ENCODE results near the gene PMPCA. TPM values are rescaled to one million over a fixed set of nuclear protein-coding genes. Genes with fewer than 3 reads are reported as not detected.

The PMPCA gene
- total and polyA plus RNA-seq, 2 donors (not counting 3 experiments of a cell fraction or from before 2014, with no cell fraction given): 69.0 to 75.3 TPM

DNA sequence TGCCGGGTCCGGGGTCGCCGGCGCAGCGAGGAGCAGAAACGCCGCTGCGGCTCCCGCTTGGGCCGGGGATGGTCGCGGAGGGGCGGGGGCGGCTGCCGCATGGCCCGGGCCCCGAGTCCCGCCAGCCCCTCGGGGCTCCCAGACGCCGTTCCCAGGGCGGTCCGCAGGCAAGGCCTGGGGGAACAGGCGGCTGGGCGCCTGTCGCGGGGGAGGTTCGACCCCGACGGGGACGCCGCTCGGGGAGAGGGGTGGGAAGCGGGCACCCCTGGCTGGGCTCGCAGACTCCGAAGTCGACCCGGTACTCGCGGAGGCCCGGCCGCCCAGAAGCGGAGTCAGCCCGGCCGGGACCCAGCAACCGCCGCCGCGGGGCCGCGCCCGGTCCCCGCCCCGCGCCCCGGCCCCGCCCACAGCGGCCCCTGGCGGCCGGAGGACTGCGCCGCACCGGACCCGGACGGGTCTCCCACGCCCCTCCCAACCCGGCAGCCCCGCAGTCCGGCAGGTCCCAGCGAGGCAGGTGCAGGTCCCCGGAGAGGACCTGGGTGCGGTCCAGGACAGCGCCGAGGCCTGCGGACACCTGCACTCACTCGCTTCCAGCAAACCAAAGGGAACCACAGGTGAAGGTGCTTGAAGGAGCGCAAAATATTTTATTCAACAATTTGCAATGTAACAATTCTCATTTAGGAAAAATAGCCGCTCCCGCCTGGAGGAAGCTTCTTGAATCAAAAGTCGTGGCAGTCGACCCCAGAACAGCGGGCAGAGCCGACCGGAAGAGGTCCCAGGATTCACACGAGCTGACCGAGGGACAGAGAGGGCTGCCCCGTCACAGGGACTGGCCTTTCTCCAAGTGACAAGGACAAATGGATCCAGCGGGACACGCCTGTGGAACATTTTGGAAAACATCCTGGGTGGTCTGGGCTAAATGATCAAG lies 29.3 kb downstream of the PMPCA start, which contains the start of gene INPP5E:
Gene INPP5E (minus strand): TSS at position 365 of the 928 bp plus-strand sequence. CDS start 426 bp downstream, outside the sequence.
- BruUV-seq (replicated peaks): no TSS peak
- dilution Hi-C loops (cut with MboI; ENCODE audit: extremely low pct_ligation_motif_present, low sequenced_read_pairs): no loop called here
- TF ChIP-seq, protein P1, sequence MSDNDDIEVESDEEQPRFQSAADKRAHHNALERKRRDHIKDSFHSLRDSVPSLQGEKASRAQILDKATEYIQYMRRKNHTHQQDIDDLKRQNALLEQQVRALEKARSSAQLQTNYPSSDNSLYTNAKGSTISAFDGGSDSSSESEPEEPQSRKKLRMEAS (IDR thresholded peaks at IDR 0.05; ENCODE audit: insufficient read depth, insufficient read length): no peak
- TF ChIP-seq POLR2AphosphoS5 (IDR thresholded peaks at IDR 0.05; ENCODE audit: insufficient read depth, low read depth, low read length) (peak; percentile 87), POLR2A (IDR thresholded peaks at IDR 0.05; ENCODE audit: low read depth, low read length) (peak; percentile 71), JUN (IDR thresholded peaks at IDR 0.05; ENCODE audit: borderline replicate concordance, insufficient read depth, insufficient read length, low read depth) (no peak), MYC (IDR thresholded peaks at IDR 0.05; ENCODE audit: low read depth, low read length) (no peak), EZH2 (IDR thresholded peaks at IDR 0.05; ENCODE audit: borderline replicate concordance, low read depth, low read length, severe bottlenecking) (no peak), FOS (IDR thresholded peaks at IDR 0.05; ENCODE audit: borderline replicate concordance, insufficient read depth, low read length) (no peak), GATA2 (IDR thresholded peaks at IDR 0.05; ENCODE audit: insufficient read depth, insufficient read length, low read depth, low read length) (no peak)
- TF ChIP-seq, protein P2, sequence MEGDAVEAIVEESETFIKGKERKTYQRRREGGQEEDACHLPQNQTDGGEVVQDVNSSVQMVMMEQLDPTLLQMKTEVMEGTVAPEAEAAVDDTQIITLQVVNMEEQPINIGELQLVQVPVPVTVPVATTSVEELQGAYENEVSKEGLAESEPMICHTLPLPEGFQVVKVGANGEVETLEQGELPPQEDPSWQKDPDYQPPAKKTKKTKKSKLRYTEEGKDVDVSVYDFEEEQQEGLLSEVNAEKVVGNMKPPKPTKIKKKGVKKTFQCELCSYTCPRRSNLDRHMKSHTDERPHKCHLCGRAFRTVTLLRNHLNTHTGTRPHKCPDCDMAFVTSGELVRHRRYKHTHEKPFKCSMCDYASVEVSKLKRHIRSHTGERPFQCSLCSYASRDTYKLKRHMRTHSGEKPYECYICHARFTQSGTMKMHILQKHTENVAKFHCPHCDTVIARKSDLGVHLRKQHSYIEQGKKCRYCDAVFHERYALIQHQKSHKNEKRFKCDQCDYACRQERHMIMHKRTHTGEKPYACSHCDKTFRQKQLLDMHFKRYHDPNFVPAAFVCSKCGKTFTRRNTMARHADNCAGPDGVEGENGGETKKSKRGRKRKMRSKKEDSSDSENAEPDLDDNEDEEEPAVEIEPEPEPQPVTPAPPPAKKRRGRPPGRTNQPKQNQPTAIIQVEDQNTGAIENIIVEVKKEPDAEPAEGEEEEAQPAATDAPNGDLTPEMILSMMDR (IDR thresholded peaks at IDR 0.05; ENCODE audit: extremely low read depth in 1 of 2, insufficient read depth in 1 of 2, low read depth in 1 of 2, low read length in 2 of 2): peak; percentile 59 to 63

More for the DNA sequence above, 29.3 kb downstream of the PMPCA start, which contains the start of gene INPP5E:
- peak within 1 kb of the TSS; percentile 47 for H2AFZ ChIP-seq (ENCODE audit: low read depth, low read length)
- intact Hi-C loops (cut with micrococcal nuclease): loop anchor here (2.0 kb wide), 2 partner anchors 29 to 43 kb away; partner anchors contain the start of genes ENTR1, PMPCA and SEC16A
- peaks cover 12% of the 10 kb centered on the region for H3K4me1 ChIP-seq (ENCODE audit: control insufficient read depth, extremely low read depth, insufficient read depth, low read length)
- no peak within 1 kb of the TSS for H3K27ac ChIP-seq (ENCODE audit: insufficient read depth, low read depth, low read length)
- DNase-seq (ENCODE audit: low read depth, low spot score): peak; percentile 51
- H3K36me3 ChIP-seq (ENCODE audit: control insufficient read depth in 2 of 2, extremely low read depth in 1 of 2, insufficient read depth in 2 of 2, low read length in 2 of 2): peaks cover 10 to 31% of the 10 kb centered on the region in 2 experiments
- H3K9me1 ChIP-seq (replicated peaks; ENCODE audit: control insufficient read depth, extremely low read depth, insufficient read depth, low read length): no peaks in the 10 kb centered on the region
- H3K27me3 ChIP-seq (ENCODE audit: control insufficient read depth in 2 of 2, insufficient read depth in 2 of 2, low read length in 2 of 2): no peaks in the 10 kb centered on the region
- ChIA-PET CTCF (interaction anchor here (1.1 to 1.4 kb wide), 3 partner anchors 10 to 127 kb away, joined by 3 to 5 read pairs (median 5); no protein-coding TSS in a partner anchor), POLR2A (no interaction called here)
- peak within 1 kb of the TSS; percentile 67 for H3K4me2 ChIP-seq (ENCODE audit: insufficient read depth, low read length)
- no peaks in the 10 kb centered on the region for H3K9me3 ChIP-seq (replicated peaks; ENCODE audit: control insufficient read depth, insufficient read depth, low read length)
- peak within 1 kb of the TSS; percentile 65 for H3K9ac ChIP-seq (replicated peaks; ENCODE audit: extremely low read depth, insufficient read depth, low read length)
- peaks cover 46% of the 10 kb centered on the region for H3K79me2 ChIP-seq (ENCODE audit: control insufficient read depth, insufficient read depth, low read length)
- H3K4me3 ChIP-seq (replicated peaks in 1 of 3; ENCODE audit: insufficient read depth in 1 of 3, low read depth in 1 of 3, low read length in 3 of 3): peak within 1 kb of the TSS; percentile 33 to 76 (median 66)
- peak; percentile 4 for FAIRE-seq
- no peaks in the 10 kb centered on the region for H4K20me1 ChIP-seq (replicated peaks; ENCODE audit: control insufficient read depth, extremely low read depth, insufficient read depth, low read length)

All from endothelial cell of umbilical vein (primary cell).